Measurements from ENCODE around the gene ZYG11B. TPM values are rescaled to one million over a fixed set of nuclear protein-coding genes. Genes with fewer than 3 reads are reported as not detected.

ZYG11B gene
- total RNA-seq, 1 experiment from 2014 or later, result 16.2 TPM

GRCh38 chr1:52753169-52753568 is 26.9 kb downstream of the ZYG11B start:
- POLR2A ChIA-PET, result no interaction called here
- CTCF ChIA-PET, result no interaction called here
- TF ChIP-seq, protein P1, sequence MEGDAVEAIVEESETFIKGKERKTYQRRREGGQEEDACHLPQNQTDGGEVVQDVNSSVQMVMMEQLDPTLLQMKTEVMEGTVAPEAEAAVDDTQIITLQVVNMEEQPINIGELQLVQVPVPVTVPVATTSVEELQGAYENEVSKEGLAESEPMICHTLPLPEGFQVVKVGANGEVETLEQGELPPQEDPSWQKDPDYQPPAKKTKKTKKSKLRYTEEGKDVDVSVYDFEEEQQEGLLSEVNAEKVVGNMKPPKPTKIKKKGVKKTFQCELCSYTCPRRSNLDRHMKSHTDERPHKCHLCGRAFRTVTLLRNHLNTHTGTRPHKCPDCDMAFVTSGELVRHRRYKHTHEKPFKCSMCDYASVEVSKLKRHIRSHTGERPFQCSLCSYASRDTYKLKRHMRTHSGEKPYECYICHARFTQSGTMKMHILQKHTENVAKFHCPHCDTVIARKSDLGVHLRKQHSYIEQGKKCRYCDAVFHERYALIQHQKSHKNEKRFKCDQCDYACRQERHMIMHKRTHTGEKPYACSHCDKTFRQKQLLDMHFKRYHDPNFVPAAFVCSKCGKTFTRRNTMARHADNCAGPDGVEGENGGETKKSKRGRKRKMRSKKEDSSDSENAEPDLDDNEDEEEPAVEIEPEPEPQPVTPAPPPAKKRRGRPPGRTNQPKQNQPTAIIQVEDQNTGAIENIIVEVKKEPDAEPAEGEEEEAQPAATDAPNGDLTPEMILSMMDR (IDR thresholded peaks at IDR 0.05; ENCODE audit: unreplicated experiment), result no peak
- H3K27ac Mint-ChIP-seq (ENCODE audit: low read depth, unreplicated experiment), result no peak overlapping the region
- peaks cover 17% of the 10 kb centered on the region for H3K4me1 Mint-ChIP-seq (ENCODE audit: insufficient read depth, unreplicated experiment)
- BruUV-seq (replicated peaks), result no TSS peak
- intact Hi-C loops (cut with micrococcal nuclease), result no loop called here
- no peaks in the 10 kb centered on the region for H3K27me3 Mint-ChIP-seq (ENCODE audit: insufficient read depth, unreplicated experiment)
- H3K4me3 Mint-ChIP-seq (ENCODE audit: unreplicated experiment), result no peak overlapping the region
- peaks cover 21% of the 10 kb centered on the region for H3K36me3 Mint-ChIP-seq (ENCODE audit: insufficient read depth, unreplicated experiment)
- DNase-seq (ENCODE audit: unreplicated experiment), result no peak
- no peaks in the 10 kb centered on the region for H3K9me3 Mint-ChIP-seq (ENCODE audit: unreplicated experiment)

GRCh38 chr1:52756020-52756419 is 29.8 kb downstream of the ZYG11B start:
- TF ChIP-seq, protein P1 (IDR thresholded peaks at IDR 0.05; ENCODE audit: unreplicated experiment), result no peak
- Mint-ChIP-seq H3K27ac (ENCODE audit: low read depth, unreplicated experiment) (no peak overlapping the region), H3K27me3 (ENCODE audit: insufficient read depth, unreplicated experiment) (no peaks in the 10 kb centered on the region), H3K36me3 (ENCODE audit: insufficient read depth, unreplicated experiment) (peaks cover 35% of the 10 kb centered on the region), H3K9me3 (ENCODE audit: unreplicated experiment) (no peaks in the 10 kb centered on the region), H3K4me3 (ENCODE audit: unreplicated experiment) (no peak overlapping the region), H3K4me1 (ENCODE audit: insufficient read depth, unreplicated experiment) (peaks cover 11% of the 10 kb centered on the region)
- intact Hi-C loops (cut with micrococcal nuclease), result no loop called here
- ChIA-PET CTCF (no interaction called here), POLR2A (no interaction called here)
- DNase-seq (ENCODE audit: unreplicated experiment), result no peak
- no TSS peak for BruUV-seq (replicated peaks)

- intact Hi-C loops (cut with micrococcal nuclease), result no loop called here
- H3K36me3 Mint-ChIP-seq (ENCODE audit: insufficient read depth, unreplicated experiment), result peaks cover 46% of the 10 kb centered on the region
- H3K27ac Mint-ChIP-seq (ENCODE audit: low read depth, unreplicated experiment), result no peak overlapping the region
- no peak overlapping the region for H3K4me3 Mint-ChIP-seq (ENCODE audit: unreplicated experiment)
- no peaks in the 10 kb centered on the region for H3K4me1 Mint-ChIP-seq (ENCODE audit: insufficient read depth, unreplicated experiment)
- TF ChIP-seq, protein P1 (IDR thresholded peaks at IDR 0.05; ENCODE audit: unreplicated experiment), result no peak
- CTCF ChIA-PET, result interaction anchor here (0.6 kb wide), 1 partner anchor 73 kb away, joined by 3 read pairs; no protein-coding TSS in a partner anchor
- BruUV-seq (replicated peaks), result no TSS peak
- no peaks in the 10 kb centered on the region for H3K9me3 Mint-ChIP-seq (ENCODE audit: unreplicated experiment)
- POLR2A ChIA-PET, result interaction anchor here (0.6 kb wide), 1 partner anchor 10 kb away, joined by 4 read pairs; no protein-coding TSS in a partner anchor
- no peak for DNase-seq (ENCODE audit: unreplicated experiment)
- H3K27me3 Mint-ChIP-seq (ENCODE audit: insufficient read depth, unreplicated experiment), result no peaks in the 10 kb centered on the region
These were observed 33.7 kb downstream of the ZYG11B start for GRCh38 chr1:52759908-52760307.

- BruUV-seq (replicated peaks), result no TSS peak
- H3K36me3 Mint-ChIP-seq (ENCODE audit: insufficient read depth, unreplicated experiment), result peaks cover 39% of the 10 kb centered on the region
- POLR2A ChIA-PET, result interaction anchor here (0.7 kb wide), 1 partner anchor 11 kb away, joined by 4 read pairs; no protein-coding TSS in a partner anchor
- TF ChIP-seq, protein P1 (IDR thresholded peaks at IDR 0.05; ENCODE audit: unreplicated experiment), result no peak
- H3K4me1 Mint-ChIP-seq (ENCODE audit: insufficient read depth, unreplicated experiment), result no peaks in the 10 kb centered on the region
- no peaks in the 10 kb centered on the region for H3K27me3 Mint-ChIP-seq (ENCODE audit: insufficient read depth, unreplicated experiment)
- CTCF ChIA-PET, result interaction anchor here (0.6 kb wide), 1 partner anchor 40 kb away, joined by 3 read pairs; no protein-coding TSS in a partner anchor
- no peaks in the 10 kb centered on the region for H3K9me3 Mint-ChIP-seq (ENCODE audit: unreplicated experiment)
- H3K27ac Mint-ChIP-seq (ENCODE audit: low read depth, unreplicated experiment), result no peak overlapping the region
- no peak overlapping the region for H3K4me3 Mint-ChIP-seq (ENCODE audit: unreplicated experiment)
- no peak for DNase-seq (ENCODE audit: unreplicated experiment)
- intact Hi-C loops (cut with micrococcal nuclease), result no loop called here
These were observed 41.5 kb downstream of the ZYG11B start for GRCh38 chr1:52767596-52768280.
